GM18868 (cell line): ENCODE results near the gene CDK5RAP3.
"Not testable (repeated sequence)": the region's sequence is repeated elsewhere in the genome, so short reads cannot be mapped to it uniquely, and the experiment has no call there.

Experiments
- ATAC-seq: cut with Tn5 transposase; IDR thresholded peaks from one replicate; pipeline ENCODE4 v1.9.1; 2021; ENCODE audit warnings: mild to moderate bottlenecking, moderate library complexity; ENCODE audit not compliant: unreplicated experiment

The CDK5RAP3 gene

DNA sequence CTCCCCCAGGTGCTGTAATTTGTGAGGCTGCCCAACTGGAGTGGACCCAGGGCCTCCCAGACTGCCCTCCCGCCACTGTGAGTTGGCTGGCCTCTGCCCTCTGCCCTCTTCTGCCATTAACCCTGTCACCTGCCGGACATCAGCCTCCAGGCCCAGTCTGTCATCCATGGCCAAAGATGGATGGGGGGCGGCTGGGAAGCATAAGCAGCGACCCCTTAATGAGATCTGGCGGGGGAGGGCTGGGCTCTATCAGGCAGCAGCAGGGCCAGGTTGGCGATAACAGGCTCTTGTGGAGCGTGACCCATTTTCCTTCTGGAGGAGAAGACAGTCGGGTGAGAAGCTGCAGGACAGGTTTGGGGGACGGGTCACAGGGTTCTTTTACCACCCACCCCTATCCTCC lies 25.3 kb downstream of the CDK5RAP3 start:
- no peak for ATAC-seq

DNA sequence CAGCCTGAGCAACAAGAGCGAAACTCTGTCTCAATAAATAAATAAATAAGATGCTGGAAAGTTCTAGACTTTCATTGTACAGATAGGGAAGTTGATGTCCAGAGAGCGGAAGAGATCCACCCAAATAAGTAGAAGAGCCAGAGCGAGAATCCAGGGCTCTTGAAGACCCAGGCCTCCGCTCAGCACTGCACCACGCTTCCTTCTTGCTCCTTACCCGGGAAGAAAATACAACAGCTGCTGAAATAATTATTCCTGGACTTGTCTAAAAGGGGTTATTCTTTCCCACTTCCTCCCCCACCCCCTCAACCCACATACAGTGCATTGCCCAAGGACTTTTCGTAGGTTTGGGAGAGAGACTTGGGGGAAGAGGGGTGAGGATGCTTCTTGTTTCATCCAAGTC lies 26.7 kb downstream of the CDK5RAP3 start:
- no peak for ATAC-seq

DNA sequence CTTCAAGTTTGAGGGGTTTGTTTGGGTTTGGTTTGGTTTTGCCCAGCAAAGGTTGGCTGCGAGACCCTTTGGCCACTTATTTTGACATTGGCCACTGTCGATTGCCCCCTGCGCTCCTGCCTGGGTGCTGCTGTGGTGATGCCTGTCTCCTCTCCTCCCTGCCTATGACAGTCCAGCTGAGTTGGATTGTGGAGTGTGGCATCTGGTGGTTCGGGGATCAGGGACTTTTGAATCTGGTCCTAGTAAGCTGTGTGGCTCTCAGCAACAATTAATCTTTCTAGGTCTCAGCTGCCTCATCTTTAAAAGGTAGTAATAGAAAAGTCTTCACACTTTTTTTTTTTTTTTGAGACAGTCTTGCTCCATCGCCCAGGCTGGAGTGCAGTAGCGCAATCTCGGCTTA lies 27.1 kb downstream of the CDK5RAP3 start:
- ATAC-seq, result no peak

DNA sequence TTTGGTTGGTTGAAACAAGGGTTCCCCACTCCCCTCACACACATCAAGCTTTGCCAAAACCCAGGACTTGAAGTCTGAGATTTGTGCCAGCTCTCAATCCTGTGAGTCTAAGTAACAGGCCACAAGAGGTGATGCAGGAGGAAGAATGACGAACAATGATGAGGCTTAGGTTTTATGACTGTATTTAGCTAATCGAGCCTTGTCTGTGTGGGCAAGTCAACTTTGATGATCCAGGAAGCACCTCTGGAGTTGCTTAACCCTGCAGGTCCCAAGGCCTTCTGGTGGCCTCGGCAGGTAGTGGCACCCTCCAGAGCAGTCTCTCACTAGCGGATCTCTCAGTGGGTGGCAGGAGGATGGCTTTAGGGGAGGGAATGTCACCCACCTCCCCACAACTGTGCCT lies 28.7 kb downstream of the CDK5RAP3 start:
- no peak for ATAC-seq

DNA sequence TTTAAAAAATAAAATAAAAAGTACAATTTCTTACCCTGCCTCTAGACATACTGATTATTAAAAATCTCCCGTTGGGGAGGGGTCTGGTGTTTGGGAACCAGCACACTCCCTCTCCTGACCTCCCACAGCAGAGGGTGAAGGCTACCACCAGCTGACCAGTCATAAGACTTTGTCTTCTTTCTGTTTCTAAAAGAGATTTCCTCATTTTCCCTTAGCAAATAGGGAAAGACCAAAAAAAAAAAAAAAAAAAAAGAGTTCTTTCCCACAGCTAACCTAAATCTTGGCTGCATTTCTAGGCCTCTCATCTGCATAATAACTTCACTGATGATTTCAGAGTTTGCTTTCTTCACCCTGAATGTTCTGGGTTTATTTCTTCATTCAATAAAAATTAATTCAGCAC lies 30.3 kb downstream of the CDK5RAP3 start:
- no peak for ATAC-seq

DNA sequence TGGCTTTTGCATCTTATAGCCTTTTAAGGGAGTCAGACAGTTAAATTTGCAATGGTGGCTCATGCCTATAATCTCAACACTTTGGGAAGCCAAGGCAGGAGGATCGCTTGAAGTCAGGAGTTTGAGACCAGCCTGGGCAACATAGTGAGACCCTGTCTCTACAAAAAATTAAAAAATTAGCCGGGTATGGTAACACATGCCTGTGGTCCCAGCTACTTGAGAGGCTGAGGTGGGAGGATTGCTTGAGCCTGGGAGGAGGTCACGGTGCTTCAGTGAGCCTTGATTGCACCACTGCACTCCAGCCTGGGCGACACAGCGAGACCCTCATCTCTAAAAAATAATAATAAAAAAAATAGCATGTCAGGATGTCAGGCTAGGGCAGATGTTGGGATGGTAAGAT lies 30.7 kb downstream of the CDK5RAP3 start:
- not testable (repeated sequence) for ATAC-seq

DNA sequence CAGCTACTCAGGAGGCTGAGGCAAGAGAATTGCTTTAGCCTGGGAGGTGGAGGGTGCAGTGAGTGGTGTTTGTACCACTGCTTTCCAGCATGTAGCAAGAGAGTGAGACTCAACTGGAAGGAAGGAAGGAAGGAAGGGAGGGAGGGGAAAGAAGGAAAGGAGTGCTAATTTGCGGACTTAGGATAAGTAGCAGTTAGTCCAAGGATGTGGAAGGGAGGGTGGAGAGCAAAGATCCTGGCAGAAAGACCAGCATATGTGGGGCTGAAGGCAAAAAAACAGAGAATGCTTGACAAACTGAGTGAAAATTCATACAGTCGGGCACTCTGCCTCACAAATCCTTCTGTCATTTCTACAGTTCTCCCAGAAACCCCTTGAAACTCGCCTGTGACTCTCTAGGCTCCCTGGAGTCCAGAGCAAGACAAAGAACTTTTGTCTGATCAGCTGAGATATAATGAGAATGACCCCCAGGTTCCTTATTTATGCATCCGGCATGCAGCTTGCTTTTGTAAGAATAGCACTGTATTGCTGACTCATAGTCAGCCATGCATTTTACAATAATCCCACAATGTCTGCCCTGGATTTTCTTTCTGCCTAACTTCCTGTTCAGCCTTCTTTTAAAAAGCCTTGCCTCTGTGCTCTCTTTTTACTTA lies 31.5 kb downstream of the CDK5RAP3 start:
- ATAC-seq, result peak; percentile 64

DNA sequence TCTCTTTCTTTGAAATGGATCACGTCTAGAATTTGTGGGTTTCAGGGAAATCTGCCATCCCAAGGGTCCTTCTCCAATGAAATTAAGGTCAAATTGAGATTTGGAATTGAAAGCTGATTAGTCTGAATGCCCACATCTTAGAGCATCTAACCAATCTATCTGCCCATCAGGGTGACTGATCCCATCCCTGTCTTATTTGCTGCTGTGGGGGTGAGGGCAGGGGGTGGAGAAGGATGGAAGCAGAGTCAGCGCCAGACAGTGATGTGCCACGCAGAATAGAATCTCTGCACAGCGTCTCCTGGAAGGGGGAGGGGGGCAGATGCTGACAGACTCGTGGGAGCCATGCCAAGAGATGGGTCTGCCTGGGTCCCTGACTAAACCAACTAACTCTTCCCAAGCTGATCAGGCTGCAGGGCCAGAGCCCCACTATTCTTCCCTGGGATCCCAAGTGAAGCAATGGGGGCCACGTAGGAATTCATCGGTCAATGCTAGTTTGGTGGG lies 32.1 kb downstream of the CDK5RAP3 start:
- ATAC-seq, result no peak

DNA sequence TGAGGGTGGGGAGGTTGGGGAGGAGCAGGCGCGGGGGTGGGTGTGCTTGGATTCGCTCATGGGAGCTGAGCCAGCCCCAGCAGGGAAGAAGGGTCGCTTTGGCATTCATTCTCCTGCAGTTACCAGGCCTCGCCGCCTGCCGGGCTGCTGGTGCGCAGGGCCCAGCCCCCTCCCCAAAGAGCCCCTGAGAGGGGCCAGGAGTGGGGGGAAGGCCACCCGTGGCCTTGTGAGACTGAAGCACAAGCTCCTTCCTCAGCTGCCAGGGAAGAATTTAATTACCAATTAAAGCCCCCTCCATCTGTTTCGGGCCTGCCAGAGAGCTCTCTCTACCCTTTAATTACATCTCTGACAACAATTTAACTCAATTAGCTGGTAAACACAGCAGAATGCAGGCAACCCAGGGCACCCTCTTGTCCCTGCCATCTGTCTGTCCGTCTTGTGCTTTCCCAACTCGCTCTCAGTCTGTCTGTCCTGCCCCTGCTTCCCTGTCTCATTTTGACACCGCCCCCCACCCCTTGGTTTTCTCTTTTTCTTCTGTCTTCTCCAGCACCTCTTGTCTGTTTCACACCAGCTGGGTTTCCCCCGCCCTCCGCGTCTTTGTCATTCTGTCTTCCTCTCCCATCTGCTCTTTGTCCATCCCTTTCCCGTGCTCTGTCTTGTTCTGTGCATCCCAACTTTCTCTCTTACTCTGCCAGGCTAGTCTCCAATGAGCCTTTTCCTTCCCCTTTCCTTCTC lies 32.7 kb downstream of the CDK5RAP3 start:
- ATAC-seq, result no peak

DNA sequence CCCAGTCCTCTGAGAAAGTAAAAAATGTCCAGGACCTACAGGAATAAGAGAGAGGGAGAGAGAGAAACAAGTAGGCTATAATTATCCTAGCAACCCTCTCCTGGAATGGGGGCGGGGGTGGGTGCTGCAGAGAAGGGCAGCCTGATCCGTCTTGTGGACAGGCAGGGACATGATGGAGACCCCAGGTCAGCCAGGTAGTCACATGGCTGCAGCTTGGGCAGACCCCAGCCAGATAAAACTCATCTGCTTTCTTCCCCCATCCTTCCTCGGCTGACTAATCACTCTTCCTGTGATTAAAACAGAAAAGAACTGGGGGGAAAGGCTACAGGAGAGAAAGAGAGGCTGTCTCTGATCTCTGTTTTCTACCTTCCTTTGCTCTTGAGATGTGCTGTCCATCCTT lies 34.1 kb downstream of the CDK5RAP3 start:
- ATAC-seq, result no peak

DNA sequence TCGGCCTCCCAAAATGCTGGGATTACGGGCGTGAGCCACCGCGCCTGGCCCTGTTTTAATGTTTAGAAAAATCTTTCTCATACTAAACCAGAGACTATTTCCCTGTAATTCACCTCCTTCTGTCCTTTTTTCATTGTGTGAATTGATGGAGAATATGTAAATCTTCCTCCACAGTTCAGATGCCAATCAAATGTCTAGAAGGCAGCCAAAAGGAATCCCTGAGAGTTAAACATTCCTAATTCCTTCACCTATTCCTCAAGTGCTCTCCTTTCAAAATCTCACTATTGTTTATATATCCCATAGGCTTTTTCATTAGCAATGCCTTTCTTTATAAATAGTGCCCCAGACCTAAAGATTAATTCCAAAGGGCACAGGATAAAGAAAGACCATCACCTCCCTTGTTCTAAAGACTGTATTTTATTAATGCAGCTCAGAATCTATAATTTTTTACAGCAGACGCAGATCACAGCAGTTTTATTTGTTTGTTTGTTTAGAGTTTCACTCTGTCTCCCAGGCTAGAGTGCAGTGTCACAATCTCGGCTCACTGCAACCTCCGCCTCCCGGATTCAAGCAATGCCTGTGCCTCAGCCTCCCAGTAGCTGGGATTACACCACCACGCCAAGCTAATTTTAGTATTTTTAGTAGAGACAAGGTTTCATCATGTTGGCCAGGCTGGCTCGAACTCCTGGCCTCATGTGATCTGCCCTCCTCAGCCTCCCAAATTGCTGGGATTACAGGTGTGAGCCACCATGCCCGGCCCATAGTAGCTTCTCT lies 36.2 kb downstream of the CDK5RAP3 start:
- ATAC-seq, result no peak

DNA sequence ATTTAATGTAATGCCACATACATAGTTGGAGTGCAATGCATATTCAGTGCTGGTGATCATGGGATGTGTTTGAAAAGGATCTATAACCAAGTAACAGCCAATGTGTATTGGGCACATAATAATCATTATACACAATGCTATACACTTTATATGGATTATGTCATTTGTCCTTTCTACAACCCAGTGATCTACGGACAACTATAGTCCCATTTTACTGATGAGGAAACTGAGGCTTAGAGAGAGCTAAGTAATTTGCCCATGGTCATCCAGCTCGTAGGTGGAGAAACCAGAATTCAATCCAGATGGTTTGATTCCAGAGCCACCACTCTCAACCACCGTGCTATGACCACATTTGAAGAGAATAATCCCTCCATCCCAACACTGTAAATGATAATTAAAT lies 39.3 kb downstream of the CDK5RAP3 start:
- ATAC-seq, result no peak

DNA sequence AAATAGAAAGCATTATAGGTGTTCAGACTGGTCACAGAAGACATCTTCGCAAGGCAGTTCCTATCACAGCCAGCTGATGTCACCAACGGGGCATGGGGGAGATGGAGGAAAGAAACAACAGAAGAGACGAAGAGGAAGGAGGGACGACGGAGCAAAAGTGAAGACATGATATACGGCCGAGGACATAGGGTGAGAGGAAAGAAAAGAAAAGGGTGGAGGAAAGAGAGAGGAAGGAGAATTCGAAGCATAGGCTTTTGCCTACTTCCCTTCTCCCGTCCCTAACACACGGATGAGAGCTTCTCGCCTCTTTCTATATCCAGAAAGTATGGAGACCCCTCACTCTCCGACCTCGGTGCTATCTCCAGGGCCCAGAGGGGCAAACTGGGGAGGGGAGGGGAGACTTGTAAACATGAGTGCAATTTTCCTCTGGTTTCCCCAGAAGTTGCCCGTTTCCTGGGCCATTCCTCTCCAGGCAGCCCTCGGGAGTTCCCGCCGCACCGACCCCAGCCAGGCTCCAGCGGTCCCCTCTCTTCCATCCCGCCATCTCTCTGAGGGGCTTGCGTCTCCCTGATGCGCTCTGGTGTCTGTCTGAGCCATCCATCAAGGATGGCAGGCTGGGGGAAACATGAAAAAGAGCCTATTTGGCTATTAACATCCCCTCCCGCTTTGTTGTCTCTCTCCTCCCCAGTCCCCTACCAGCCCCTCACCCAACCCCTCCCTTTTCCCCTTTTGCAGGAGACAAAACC lies 40.7 kb downstream of the CDK5RAP3 start:
- no peak for ATAC-seq

DNA sequence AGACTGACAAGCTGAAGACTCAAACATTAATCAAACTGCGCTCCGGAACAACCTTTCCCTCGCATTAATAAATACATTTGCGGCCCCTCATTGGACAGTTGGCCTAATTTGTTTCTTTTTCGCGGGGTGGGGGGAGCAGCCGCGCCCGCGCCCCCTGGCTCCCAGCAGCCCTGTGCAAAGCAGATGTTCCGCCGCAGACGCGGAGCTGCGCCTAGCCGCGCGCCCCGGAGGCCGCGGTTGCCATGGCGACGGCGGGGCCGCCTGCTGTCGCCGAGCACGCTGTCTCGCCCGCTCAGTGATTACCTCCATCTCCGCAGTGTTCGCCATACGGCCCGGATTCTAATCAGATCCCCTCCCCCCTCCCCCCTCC lies 41.2 kb downstream of the CDK5RAP3 start:
- peak; percentile 49 for ATAC-seq

DNA sequence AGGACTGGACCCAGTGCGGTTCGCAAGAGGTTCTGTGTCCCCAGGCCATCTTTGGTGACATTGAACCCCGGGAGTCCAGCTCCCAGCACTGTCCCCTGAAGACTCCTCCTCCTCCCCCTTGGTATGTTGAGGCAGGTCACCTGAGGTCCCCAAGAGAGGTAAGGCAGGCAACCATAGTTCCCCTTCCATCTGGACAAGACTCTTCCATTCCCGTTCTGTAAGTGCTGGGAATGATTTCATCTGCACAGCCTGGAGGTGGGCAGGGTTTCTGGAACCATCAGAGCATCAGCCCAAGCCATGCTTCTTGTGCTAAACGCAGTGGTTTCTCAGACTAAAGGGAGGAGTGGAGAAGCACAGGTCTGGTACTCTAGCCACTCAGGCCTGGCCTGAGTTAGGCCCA lies 41.7 kb downstream of the CDK5RAP3 start:
- no peak for ATAC-seq

DNA sequence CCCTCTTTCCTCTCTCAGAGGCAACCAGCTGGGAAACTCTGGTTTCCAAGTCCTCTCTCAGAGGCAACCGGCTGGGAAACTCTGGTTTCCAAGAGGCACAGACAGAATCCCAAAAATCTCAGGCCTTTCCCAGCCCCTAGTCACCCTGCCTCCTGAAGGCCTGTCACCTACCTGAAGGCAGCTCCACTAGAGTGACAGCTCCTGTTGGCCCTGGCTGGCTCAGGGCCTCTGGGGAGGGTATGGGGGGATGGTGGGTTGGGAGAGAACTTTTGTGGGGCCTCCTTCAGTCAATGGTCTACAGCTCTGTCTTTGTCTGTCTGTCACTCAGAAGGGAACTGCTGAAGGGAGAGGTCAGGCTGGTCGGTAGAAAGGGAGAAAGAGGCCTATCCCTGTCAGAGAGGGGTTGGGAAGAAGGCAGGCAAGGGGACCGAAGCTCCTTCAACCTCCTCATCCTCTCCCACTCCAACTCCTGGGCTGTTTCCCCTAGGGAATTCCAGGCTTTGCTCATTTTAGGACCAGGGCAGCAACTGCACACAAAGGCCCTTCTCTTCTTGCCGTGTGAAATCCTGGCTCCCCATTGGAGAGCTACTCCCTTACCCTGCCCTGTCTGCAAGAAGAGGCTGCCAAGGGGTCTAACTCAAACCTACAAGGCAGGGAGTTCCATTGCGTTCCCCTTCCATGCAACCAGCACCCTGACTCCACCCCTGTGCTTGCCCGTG lies 43.1 kb downstream of the CDK5RAP3 start:
- no peak for ATAC-seq

DNA sequence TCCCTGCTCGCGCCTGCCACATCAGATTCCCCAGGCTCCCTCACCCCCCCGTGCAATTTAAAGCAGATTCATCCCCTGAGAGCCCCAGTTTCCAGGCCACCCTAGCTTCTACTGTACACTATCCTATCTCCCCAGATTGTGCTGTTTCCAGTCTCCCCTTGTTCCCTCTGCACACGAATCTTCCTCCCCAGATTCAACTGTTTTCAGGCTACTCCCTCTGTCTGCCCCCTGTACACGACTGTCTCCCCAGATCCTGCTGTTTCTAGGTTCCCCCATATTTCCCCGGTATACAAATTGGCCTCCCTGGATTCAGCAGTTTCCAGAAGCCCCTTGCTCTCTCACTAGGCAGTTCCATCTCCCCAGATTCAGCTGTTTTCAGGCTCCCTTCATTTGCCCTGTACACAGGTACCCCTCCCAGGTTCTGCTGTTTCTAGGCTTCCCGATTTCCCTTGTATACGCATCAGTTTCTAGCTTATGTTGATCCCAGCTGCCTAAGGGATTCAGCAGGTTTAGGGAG lies 43.7 kb downstream of the CDK5RAP3 start:
- ATAC-seq, result no peak

DNA sequence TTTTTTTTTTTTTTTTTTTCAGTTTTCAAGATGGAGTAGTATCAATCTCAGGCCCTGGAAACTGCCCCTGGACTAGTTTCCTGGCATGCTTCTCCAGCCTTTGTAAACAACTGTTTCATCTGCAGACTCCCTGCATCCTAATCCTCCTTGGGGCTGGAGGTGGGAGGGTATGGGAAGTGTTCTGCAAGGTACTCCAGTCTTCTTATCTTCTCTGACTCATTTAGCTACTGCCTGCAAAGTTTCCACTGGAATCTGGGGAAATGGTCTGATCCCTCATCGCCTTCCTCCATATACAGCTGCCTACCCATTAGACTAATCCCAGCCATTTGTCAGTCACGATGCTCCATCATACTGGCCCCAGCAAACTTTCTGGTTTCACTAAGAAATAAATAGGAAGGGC lies 45.2 kb downstream of the CDK5RAP3 start:
- ATAC-seq, result no peak

DNA sequence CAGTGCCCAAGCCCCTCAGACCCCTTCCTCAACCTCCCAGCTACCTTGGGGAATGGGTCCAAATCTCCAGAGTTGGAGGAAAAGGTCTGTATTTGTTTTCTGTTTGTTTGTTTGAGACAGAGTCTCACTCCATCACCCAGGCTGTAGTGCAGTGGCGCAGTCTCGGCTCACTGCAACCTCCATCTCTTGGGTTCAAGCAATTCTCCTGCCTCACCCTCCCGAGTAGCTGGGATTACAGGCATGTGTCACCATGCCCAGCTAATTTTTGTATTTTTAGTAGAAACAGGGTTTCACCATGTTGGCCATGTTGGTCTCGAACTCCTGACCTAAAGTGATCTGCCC lies 46.9 kb downstream of the CDK5RAP3 start:
- not testable (repeated sequence) for ATAC-seq

DNA sequence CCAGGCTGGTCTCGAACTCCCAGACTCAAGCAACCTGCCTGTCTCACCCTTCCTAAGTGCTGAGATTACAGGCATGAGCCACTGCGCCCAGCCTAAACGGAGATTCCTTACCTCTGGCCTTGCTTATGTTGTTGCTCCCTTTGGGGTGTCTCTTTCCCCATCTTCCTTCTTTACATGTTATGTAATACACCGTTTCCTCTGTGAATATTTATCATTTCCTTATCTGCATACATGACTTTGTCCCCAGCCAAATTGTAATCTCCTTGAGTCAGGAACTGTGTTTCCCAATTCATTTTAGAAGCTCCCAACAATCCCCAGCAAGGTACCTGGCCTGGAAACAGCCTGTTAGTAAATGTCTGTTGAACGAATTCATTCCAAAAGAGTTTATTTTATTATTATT lies 51.0 kb downstream of the CDK5RAP3 start:
- ATAC-seq, result no peak
